Neural progenitor cell (in vitro differentiated cells): ENCODE results near the gene SPSB4.
A peak's percentile ranks its signal among the peaks of the same experiment; 100 is the strongest.

Source experiments
- CTCF ChIP-seq: fragments of 200-600 bp; sonication (generic); IDR thresholded peaks from 2 replicates; pipeline ENCODE4 v1.5.1; 2017; ENCODE audit warnings: antibody characterized with exemption, mild to moderate bottlenecking
- EZH2phosphoT487 ChIP-seq: fragments of 200-600 bp; sonication (generic); IDR thresholded peaks from 2 replicates; pipeline ENCODE4 v1.6.1; 2017; ENCODE audit warnings: antibody characterized with exemption

GRCh38 chr3:141114816-141115460 is 63.8 kb downstream of the SPSB4 start:
- TF ChIP-seq CTCF (peak; percentile 59), EZH2phosphoT487 (no peak)
